CD4-positive, alpha-beta T cell treated with Interferon gamma for 1 hour (primary cell): ENCODE data around the gene MCM9.
"Not testable (repeated sequence)": the region's sequence is repeated elsewhere in the genome, so short reads cannot be mapped to it uniquely, and the experiment has no call there.

ENCODE experiments used
- DNase-seq: peaks from one replicate; pipeline ENCODE4 v3.0.0-alpha.2; 2020

MCM9 gene

DNA sequence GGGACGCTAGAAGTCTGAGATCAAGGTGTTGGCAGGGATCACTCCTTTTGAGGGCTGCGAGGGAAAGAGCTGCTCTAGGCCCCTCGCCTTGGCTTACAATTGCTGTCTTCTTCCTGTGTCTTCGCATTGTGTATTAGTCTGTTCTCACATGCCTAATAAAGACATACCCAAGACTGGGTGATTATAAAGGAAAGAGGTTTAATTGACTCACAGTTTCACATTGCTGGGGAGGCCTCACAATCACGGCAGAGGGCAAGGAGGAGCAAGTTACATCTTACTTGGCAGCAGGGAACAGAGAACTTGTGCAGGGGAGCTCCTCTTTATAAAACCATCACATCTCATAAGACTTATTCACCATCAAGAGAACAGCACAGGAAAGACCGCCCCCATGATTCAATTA lies 143.5 kb downstream of the MCM9 start:
- DNase-seq: no peak

DNA sequence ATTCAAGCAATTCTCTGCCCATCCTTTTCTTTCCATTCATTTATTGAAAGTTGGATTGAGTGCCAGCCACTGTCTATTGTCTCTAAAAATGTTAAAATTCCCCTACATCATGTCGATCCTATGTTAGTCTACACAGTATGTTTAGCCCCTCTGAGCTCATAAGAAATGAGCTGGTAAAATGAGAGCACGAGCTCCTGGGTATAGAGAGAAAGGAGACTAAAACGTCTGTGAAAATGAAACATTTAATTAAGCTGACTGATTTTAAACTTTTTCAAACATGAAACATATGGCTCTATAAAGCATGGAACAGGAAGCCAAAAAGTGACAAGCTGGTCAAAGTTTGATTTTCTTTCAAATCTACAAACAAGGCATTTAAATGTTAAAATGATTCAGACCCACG lies 145.0 kb downstream of the MCM9 start:
- no peak for DNase-seq

DNA sequence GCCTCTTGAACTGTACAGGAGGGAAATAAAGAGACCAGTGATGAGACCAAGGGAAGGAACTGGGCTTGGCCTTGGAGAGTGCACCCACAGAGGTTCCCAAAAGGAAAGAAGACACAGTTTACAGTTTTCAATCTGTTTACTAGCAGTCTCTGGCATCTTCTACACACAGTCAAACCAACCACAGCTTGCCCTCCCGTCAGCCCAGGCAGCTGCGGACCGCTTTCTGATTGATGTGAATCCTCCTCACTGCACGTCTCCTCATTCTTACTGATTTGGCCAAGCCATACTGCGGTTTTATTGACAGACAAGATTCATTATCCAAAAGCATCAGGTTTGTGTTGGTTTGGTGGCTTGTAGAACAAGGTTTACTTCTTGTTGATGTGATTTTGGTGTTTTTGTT lies 145.5 kb downstream of the MCM9 start:
- DNase-seq: no peak

DNA sequence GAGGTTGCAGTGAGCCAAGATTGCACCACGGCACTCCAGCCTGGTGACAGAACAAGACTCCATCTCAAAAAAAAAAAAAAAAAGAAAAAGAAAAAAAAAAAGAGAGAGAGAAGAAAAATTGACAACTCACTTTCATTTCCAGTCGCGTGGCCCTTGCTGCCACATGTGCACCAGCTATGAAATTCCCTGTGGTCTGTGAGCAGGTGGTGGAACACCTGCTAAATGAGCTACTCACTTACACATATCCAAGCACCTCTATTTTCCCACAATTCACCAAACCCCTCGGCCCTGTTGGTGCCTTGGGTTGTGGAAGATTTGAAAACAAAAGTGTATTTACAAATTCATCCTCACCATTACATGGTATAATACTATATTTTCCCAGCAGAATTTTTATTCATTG lies 146.3 kb downstream of the MCM9 start:
- no peak for DNase-seq

DNA sequence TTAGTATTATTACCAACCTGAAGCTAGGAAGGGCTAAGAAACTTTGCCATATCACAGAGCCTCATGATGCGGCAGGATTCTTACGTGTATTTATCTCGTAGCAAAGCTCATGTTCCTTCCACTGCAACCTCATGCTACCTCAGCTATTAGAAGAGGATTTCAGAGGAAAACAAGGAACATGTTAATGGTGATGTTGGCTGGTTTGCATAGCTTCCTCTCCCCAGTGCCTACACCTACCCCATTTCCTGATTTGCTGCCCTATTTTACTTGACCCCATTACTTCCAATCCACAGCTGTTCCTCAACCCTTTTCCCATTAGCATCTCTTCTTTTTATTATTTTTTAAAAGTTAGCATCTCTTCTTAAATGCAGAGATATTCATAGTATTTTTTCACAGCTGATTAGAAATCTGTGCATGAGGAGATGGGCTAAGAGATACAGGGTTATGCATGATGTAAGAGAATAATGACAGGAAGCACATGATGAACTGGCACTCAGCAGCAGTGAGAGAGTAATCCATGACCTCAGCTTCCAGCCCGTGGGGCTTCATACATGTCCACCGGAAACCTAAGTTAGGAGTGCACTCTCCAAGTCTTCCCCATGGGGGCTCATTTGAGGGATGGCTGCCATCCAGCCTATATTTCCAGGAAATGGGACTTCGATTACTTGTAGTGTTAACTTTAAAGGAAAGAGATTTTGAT lies 147.1 kb downstream of the MCM9 start:
- peak; percentile 13 for DNase-seq

DNA sequence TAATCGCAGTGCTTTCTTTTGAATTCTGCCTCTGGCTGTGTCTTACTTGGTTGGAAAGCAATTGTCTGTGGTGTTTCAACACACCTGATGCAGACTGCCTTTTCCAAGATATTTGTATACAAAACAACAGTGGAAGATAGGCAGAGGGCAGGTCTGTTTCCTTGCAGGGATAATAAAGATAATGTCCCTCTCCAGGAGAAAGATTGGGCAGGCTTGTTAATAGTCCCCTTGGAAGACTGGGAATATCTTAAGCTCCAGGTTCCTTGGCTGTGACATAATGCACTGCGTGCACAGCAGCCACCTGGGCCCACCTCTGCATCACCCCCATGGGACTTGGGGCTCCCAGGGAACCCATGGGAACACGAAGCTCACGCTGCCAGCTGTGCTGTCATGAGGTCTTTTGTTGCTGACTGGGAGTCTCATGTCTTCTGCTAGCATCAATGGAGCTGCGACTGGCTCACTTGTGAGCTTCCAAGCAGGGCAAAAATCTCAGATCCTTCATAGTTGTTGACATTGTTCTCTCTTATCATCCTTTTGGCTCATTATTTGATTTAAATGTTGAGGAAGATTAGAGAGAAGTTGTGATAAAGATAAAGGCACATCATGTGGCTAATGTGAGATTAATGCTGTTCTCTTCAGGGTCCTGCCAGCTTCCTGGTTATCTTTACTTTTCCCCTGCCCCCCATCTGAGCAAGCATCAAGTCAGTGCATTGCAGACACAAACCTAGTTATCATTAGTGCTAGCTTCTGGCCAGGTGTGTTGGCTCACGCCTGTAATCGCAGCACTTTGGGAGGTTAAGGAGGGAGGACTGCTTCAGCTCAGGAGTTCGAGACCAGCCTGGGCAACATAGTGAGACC lies 148.1 kb downstream of the MCM9 start:
- DNase-seq: no peak

DNA sequence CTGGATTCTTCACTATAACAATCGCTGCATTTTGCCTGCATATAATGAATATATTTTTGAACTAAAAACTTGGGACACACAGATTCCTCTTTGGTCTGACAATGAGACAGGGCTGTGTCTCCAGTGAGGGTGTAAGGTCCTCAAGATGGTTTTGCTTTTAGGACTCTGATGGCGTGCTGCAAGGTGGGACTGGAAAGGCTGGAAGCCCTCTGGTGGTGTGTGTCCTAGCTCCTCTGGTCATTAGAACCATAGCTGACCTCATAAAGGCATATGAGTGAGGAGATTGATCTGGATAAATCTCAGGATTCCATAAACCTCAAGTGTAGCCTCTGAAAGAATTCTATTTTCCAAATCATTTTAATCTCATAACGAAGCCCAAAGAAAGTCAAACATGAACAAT lies 149.4 kb downstream of the MCM9 start:
- no peak for DNase-seq

DNA sequence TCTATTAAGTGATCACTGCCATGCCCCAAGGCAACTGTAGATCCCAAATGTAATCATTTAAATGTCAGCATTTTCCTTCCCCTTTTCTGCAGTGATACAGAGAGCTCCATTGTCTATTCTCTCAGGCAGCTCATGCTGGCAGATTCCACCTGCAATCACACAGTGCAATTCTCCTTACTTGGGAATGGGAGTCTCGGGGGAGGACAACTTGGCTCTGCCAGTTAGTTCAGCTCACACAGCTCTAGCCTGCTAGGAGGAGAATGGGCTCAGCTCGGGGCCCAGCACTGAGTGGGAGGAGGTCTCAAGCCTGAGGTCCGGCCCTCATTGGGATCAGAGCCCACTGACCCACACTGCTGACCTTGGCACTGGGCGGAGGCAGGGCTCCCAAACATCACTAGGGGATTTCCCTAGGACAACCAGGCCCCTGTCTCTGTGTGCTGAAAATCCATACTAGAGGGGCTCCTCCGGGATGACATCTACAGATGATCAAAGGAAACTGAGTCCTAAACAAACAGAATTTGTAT lies 150.3 kb downstream of the MCM9 start:
- DNase-seq: no peak

DNA sequence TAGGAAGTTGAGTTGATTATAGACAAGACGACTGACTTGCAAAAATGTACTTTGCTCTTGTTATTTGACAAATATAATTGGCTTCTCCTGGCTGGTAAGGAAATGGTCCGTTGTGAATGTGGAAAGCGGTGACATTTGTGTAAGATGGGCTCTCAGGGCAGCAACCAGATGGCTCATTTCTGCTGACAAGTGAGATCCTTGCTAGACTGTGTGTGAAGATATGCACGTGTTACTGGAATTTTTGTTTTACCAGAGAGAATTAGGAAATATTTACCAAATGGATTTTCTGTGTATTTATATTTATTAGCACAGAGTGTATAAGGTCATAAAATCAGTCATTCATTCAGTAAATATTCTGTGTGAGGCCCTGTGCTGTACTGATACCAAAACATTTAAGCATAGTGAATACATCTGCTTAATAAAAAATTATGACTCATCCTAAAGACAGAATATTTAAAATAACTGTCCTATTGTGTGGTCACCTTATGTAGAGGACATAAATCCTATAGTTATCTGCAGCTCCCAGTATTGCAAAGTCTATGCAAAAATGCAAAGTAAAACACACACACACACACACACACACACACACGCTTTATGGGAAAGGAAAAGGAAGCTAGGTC lies 150.9 kb downstream of the MCM9 start:
- DNase-seq: no peak

DNA sequence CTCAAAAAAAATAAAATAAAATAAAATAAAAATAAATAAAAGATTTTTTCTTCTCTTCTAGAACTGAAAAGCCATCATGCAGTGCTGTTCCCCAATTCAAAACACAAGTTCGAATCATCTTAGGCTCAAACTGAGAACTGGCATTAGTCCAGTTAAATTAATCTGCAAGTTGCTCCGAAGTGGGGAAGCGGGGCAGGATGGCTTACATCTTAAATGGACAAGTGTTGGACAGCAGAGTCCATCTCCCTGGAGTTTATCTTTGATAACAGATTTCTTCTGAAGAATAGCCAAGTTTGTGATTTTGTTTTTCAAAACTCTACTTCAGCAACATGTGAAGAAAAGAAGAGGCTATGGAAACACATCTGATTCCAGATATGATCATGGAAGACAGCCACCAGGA lies 152.3 kb downstream of the MCM9 start:
- DNase-seq: no peak

DNA sequence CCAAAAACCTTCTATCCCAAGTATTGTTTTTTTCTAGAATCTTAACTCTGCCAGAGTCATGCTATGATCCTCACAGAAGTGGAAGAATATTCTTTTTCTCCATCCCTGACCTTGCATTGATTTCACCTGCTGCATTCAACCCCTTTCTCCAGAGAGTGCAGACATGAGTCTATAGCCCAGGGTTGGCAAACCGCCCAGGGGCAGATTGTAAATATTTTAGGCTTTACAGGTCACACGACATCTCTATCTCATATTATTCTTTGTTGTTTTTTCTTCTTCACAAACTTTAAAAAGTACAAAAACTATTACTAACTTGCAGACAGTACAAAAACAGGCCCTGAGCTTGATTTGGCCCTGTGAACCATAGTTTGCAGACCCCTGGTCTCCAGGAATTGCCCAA lies 153.1 kb downstream of the MCM9 start:
- DNase-seq: no peak

DNA sequence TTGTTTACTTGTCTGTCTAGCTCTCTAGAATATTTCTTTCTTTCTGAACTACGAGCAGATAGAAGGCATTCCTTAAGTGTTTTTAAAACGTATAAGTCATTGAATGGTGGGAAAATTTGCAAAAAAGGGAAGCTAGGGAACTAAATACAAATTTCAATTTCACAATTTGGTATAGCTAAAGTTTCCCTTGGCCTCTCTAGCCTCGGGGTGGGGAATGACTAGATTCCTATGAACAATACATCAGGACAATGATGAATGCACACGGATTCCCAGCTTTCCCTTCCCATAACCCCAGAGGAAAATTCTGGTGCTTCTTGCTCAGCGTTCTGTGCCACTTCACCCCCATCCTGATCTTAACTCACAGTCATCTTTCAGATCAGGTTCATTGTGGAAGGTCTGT lies 154.3 kb downstream of the MCM9 start:
- DNase-seq: no peak

DNA sequence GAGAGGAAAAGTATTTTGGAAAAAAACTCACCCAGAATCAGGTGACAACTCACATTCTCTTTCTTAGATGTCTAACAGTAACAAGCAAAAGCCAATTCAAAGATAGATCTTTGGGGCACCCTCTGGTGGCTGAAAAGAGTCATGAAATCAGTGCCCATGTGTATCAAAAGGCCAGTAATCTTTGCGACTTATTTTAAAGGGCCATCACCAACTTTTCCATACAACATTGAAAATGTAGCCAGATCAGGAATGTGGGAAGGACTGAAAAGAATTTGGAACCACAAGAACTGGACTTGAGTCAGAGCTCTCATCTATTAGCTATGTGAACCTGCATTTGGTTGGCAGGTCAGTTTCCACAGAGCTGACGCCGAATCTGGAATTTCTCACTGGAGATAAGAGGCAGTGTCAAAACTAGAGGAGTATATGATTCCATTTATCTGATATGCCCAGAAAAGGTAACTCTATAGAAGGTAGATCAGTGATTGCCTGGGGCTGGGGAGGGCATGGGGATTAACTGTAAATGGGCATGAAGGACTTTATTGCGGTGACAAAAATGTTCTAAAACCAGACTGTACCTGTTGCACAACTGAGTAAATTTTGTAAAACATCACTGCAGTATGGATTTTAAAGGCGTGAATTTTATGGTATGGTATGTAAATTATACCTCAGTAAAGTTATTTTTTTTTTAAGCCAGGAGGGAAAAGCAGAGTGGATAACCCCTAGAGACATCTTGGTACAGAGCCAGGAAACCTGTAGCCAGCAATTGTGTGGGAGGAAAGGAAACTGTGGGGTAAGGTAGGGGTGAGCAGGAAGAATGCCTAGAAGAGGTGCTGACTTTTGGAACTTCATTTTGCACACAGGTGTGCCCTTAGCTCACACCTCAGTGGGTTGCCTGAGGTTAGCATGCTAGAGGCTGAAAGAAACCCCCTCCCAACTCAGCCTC lies 158.1 kb downstream of the MCM9 start:
- DNase-seq: peak; percentile 64

DNA sequence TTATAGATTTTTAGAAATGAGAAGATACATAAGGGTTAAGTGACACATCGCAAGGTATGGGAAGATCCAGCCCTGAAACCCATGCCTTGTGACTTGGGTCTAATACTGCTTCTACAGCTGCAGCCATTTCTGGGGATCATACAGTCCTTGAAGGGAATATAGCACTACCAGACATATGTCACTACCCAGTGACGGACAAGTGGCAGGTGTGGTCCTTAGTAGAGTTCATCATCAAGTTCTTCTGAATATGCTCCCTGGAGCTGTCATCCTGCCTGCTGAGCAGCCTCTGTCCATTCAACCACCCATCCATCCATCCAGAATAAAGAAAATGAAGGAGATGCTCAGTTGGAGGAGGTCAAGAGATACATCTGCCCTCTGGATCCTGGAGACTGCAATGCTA lies 159.6 kb downstream of the MCM9 start:
- DNase-seq: no peak

DNA sequence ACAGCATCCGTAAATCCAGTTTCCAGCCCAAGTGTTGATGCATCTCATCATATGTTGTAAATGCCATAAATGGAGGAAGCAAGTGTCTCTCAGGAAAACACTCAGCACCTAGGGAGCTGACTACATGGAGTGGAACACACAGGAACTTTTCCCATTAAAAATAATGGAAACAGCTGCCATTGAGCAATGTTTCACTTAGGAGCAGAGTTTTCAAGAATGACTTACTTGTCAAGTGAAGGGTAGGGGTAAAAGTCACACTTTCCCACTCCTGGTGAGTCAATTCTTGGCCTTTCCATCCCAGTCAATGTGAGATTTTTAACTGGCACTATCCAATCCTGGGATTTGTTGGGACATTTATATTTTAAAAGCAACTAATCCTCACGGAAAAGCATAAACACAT lies 160.4 kb downstream of the MCM9 start:
- DNase-seq: no peak

DNA sequence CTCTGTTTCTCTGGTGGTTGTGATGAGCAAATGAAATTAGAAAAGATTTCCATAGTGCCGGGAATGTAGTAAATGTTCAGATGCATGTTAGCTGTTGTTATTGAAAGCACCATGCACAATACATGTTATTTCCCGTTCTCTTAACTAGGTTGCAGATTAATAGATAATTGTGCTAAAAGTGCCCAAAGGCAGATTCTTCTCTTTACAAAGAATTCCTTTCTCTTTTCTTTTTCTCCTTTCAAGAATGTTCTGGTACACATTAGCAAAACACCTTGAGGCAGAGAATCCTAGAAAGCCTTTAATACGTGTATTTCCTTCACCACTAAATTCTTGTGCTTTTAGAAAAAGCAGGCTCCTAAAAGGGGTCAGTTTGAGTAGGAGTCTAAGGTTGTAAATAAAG lies 162.1 kb downstream of the MCM9 start:
- DNase-seq: no peak

DNA sequence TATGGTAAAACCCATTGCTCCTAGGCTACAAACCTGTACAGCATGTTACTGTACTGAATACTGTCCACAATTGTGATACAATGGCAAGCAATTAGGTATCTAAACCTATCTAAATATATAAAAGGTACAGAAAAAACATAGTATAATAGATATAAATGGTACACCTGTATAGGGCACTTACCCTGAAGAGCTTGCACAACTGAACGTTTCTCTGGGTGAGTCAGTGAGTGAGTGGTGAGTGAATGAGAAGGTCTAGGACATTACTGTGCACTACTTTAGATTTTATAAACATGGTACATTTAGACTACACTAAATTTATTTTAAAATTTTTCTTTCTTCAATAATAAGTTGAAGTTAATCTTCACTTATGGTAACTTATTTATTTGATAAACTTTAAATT lies 163.7 kb downstream of the MCM9 start:
- no peak for DNase-seq

DNA sequence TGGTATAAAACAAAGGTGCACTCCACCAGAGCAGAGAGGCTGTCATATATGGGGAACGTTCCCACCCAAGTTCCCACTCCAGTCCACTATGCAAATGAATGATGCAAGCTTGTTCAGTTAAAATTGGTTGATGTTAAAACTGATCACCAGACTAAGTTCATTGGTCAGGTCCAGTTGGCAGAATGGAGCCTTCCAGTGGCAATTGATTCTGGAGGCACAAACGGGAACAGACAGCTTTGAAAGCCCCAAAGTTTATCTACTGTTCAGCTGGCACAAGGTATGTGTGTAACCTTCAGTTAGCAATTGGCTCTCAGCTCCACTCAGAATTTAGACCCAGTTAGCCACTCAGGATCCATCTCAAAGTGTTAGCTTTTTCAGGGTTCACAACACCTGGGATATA lies 164.1 kb downstream of the MCM9 start:
- no peak for DNase-seq

DNA sequence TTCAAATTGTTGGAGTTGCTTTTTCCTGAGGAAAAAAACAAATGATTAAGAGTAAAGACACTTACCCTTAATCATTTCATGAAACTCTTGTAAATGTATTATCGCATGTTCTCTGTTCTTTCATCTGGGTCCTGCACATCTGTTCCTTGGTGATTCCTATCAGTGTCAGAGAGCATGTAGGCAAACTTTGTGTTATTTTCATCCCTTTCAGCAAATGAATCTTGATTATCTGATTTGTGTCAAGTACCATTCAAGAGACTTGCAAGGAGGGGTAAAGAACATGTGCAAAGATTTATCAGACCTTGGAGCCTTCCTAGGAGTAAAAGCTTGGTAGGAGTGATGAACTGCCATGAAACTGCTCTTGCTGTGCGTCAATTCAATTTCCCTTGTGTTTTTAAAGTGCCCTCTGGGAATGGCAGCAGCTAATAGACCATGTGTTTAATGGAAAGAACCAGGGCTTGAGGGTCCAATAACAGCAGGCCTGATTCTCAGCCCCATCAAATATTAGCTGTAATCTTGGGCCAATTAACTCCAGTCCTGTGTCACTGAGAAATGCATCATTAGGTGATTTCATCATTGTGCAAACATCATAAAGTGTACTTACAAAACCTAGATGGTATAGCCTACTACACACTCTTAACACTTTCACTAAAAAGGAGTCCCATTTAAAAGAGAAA lies 164.7 kb downstream of the MCM9 start:
- DNase-seq: no peak

DNA sequence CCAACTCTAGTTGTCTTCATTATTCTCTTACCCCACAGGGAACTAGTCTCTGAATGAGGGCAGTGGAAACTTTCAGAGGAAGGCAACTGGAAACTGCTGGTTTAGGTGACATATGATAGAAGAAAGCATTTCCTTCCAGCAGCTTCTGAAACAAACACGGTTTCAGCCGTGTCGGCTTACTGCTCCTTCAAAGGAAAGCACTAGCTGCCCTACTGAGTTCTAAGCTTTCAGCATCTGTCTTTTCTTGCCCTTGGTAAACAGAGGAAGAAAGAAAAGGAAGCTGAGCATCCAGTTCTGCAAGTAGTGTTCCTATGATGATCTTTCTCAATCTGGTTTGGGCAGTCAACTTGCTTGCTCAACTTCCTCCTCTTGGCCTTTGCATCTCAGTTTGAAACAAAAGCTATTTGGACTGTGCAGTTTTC lies 166.0 kb downstream of the MCM9 start:
- DNase-seq: no peak

DNA sequence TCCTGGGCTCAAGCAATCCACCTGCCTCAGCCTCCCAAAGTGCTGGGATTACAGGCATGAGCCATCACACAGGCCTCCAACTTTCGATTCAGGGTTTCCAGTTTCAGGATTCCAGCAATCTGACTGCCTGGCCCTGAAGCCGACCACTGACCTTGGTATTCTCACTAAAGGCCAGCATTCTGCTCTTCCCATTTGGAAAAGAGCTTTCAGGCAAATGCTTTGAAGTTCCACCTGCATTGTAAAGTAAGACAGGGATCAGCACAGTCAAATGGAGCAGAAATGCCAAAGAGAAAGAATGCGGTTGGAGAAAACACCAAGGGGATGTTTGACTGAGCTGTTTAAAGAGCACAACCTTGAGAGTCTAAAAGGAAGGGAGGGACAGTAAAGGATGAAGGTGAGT lies 166.5 kb downstream of the MCM9 start:
- DNase-seq: no peak

DNA sequence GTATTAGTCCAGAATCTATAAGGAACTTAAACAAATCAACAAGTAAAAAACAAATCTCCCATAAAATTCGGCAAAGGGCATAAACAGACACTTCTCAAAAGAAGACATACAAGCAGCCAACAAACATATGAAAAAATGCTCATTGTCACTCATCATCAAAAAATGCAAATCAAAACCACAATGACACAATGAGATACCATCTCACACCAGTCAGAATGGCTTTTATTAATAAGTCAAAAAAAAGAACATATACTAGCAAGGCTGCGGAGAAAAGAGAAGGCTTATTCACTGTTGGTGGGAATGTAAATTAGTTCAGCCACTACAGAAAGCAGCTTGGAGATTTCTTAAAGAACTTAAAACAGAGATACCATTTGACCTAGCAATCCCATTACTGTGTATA lies 169.6 kb downstream of the MCM9 start:
- DNase-seq: not testable (repeated sequence)
